Measurements from ENCODE around the gene JAM3. TPM values are rescaled to one million over a fixed set of nuclear protein-coding genes. Genes with fewer than 3 reads are reported as not detected.

JAM3 gene
- total RNA-seq, 1 experiment from 2014 or later, result 3.1 TPM

GRCh38 chr11:134021326-134021725 is 47.5 kb upstream of the JAM3 start:
- TF ChIP-seq CTCF (conservative IDR thresholded peaks at IDR 0.05; ENCODE audit: low read depth, low read length), result no peak
- no peak for TF ChIP-seq EZH2 (IDR thresholded peaks at IDR 0.05; ENCODE audit: low read length, unreplicated experiment)
- TF ChIP-seq EZH2phosphoT487 (IDR thresholded peaks at IDR 0.05; ENCODE audit: borderline replicate concordance, low read length), result no peak
- no peaks in the 10 kb centered on the region for H3K36me3 ChIP-seq (ENCODE audit: low read depth, low read length)
- no peak overlapping the region for H3K9ac ChIP-seq (ENCODE audit: low read length)
- H4K20me1 ChIP-seq (ENCODE audit: low read length), result no peaks in the 10 kb centered on the region
- no peaks in the 10 kb centered on the region for H3K9me2 ChIP-seq (replicated peaks; ENCODE audit: low read length)
- H3K27me3 ChIP-seq (ENCODE audit: low read length), result peaks cover 46% of the 10 kb centered on the region
- no peaks in the 10 kb centered on the region for H3K79me2 ChIP-seq (ENCODE audit: low read length)
- POLR2A ChIA-PET (ENCODE audit: unreplicated experiment), result no interaction called here
- no peaks in the 10 kb centered on the region for H3F3A ChIP-seq (ENCODE audit: low read length, unreplicated experiment)
- no peak overlapping the region for H3K27ac ChIP-seq (ENCODE audit: low read length)
- H2AFZ ChIP-seq (ENCODE audit: low read length), result no peak overlapping the region
- no TSS peak for BruUV-seq (replicated peaks)
- H3K9me3 ChIP-seq (ENCODE audit: low read length), result no peaks in the 10 kb centered on the region
- H3K4me3 ChIP-seq (ENCODE audit: low read length), result no peak overlapping the region
- peaks cover 6% of the 10 kb centered on the region for H3K4me1 ChIP-seq (ENCODE audit: insufficient read depth, low read length)
- ATAC-seq, result no peak
- no peak for DNase-seq
- H3K4me2 ChIP-seq (ENCODE audit: low read length), result no peak overlapping the region
- CTCF ChIA-PET, result no interaction called here
- intact Hi-C loops (cut with micrococcal nuclease), result no loop called here

- no peaks in the 10 kb centered on the region for H3K79me2 ChIP-seq (ENCODE audit: low read length)
- no peak for ATAC-seq
- no peaks in the 10 kb centered on the region for H3K9me2 ChIP-seq (replicated peaks; ENCODE audit: low read length)
- no peak overlapping the region for H3K9ac ChIP-seq (ENCODE audit: low read length)
- H4K20me1 ChIP-seq (ENCODE audit: low read length), result no peaks in the 10 kb centered on the region
- no peak overlapping the region for H3K27ac ChIP-seq (ENCODE audit: low read length)
- ChIA-PET CTCF (no interaction called here), POLR2A (ENCODE audit: unreplicated experiment) (no interaction called here)
- no peak overlapping the region for H3K4me2 ChIP-seq (ENCODE audit: low read length)
- peaks cover 6% of the 10 kb centered on the region for H3K4me1 ChIP-seq (ENCODE audit: insufficient read depth, low read length)
- H3K4me3 ChIP-seq (ENCODE audit: low read length), result no peak overlapping the region
- H2AFZ ChIP-seq (ENCODE audit: low read length), result no peak overlapping the region
- no peak for TF ChIP-seq EZH2phosphoT487 (IDR thresholded peaks at IDR 0.05; ENCODE audit: borderline replicate concordance, low read length)
- no peak for TF ChIP-seq CTCF (conservative IDR thresholded peaks at IDR 0.05; ENCODE audit: low read depth, low read length)
- no peak for TF ChIP-seq EZH2 (IDR thresholded peaks at IDR 0.05; ENCODE audit: low read length, unreplicated experiment)
- intact Hi-C loops (cut with micrococcal nuclease), result no loop called here
- no TSS peak for BruUV-seq (replicated peaks)
- H3F3A ChIP-seq (ENCODE audit: low read length, unreplicated experiment), result no peaks in the 10 kb centered on the region
- H3K9me3 ChIP-seq (ENCODE audit: low read length), result no peaks in the 10 kb centered on the region
- DNase-seq, result no peak
- H3K36me3 ChIP-seq (ENCODE audit: low read depth, low read length), result no peaks in the 10 kb centered on the region
- peaks cover 37% of the 10 kb centered on the region for H3K27me3 ChIP-seq (ENCODE audit: low read length)
These were observed 46.1 kb upstream of the JAM3 start for GRCh38 chr11:134022748-134023147.

GRCh38 chr11:134024420-134025081 is 44.3 kb upstream of the JAM3 start:
- Histone ChIP-seq H3K27ac (ENCODE audit: low read length) (no peak overlapping the region), H3K9ac (ENCODE audit: low read length) (no peak overlapping the region), H3F3A (ENCODE audit: low read length, unreplicated experiment) (no peaks in the 10 kb centered on the region), H3K4me3 (ENCODE audit: low read length) (no peak overlapping the region), H3K79me2 (ENCODE audit: low read length) (no peaks in the 10 kb centered on the region), H3K27me3 (ENCODE audit: low read length) (peaks cover 35% of the 10 kb centered on the region), H3K36me3 (ENCODE audit: low read depth, low read length) (no peaks in the 10 kb centered on the region), H4K20me1 (ENCODE audit: low read length) (no peaks in the 10 kb centered on the region), H3K4me1 (ENCODE audit: insufficient read depth, low read length) (peaks cover 6% of the 10 kb centered on the region), H3K9me3 (ENCODE audit: low read length) (no peaks in the 10 kb centered on the region), H3K9me2 (replicated peaks; ENCODE audit: low read length) (no peaks in the 10 kb centered on the region), H2AFZ (ENCODE audit: low read length) (peak overlapping the region; percentile 45; the same call in 1 of the 2 replicates), H3K4me2 (ENCODE audit: low read length) (peak overlapping the region; percentile 54)
- intact Hi-C loops (cut with micrococcal nuclease), result no loop called here
- no peak for TF ChIP-seq EZH2phosphoT487 (IDR thresholded peaks at IDR 0.05; ENCODE audit: borderline replicate concordance, low read length)
- POLR2A ChIA-PET (ENCODE audit: unreplicated experiment), result interaction anchor here (0.6 kb wide), 1 partner anchor 102 kb away, joined by 6 read pairs; no protein-coding TSS in a partner anchor
- CTCF ChIA-PET, result no interaction called here
- no TSS peak for BruUV-seq (replicated peaks)
- peak; percentile 96 for ATAC-seq
- DNase-seq, result peak; percentile 83
